Panc1 (cell line): Measurements from ENCODE around the gene PPP3CB. TPM values are rescaled to one million over a fixed set of nuclear protein-coding genes. Genes with fewer than 3 reads are reported as not detected.

Source experiments
- ATAC-seq: fragments of 200-7000 bp; cut with Tn5 transposase; 2 replicates; pipeline ENCODE4 v1.9.1; 2020; ENCODE audit warnings: mild to moderate bottlenecking, moderate library complexity
- BruUV-seq: library from RNA; stranded (reverse); fragments of 400-500 nt; replicated peaks from 2 replicates; lab custom pipeline; 2021; lab: Mats Ljungman, UMichigan
- CTCF ChIA-PET: fragments of 300-600 bp; sonication (Branson Sonifier 250); formaldehyde crosslinking; loops from one replicate; lab custom pipeline; 2022; ENCODE audit warnings: antibody characterized with exemption; lab: Charles Lee
- POLR2A ChIA-PET: fragments of 300-600 bp; sonication (Branson Sonifier 250); formaldehyde crosslinking; loops from one replicate; lab custom pipeline; 2022; ENCODE audit warnings: antibody characterized with exemption; lab: Charles Lee
- DNase-seq: peaks from one replicate; pipeline ENCODE4 v3.0.0-alpha.2; 2010; ENCODE audit warnings: low read depth, low spot score
- H3K27ac ChIP-seq: 2 replicates; pipeline ENCODE4 v1.5.1; 2011; ENCODE audit warnings: mild to moderate bottlenecking, low read length, inconsistent platforms
- H3K27me3 ChIP-seq: fragments of 200-500 bp; sonication (Bioruptor generic); 2 replicates; pipeline ENCODE4 v1.6.0; 2014; ENCODE audit warnings: low read length, inconsistent platforms; ENCODE audit not compliant: control insufficient read depth, insufficient read depth
- H3K36me3 ChIP-seq: fragments of 200-500 bp; sonication (Bioruptor generic); 2 replicates; pipeline ENCODE4 v1.5.1; 2014; ENCODE audit warnings: inconsistent platforms, mild to moderate bottlenecking, low read length, moderate library complexity; ENCODE audit not compliant: control insufficient read depth, insufficient read depth
- H3K4me1 ChIP-seq: 2 replicates; pipeline ENCODE4 v1.5.1; 2011; ENCODE audit warnings: inconsistent platforms, mild to moderate bottlenecking, low read length, moderate library complexity; ENCODE audit not compliant: control insufficient read depth, insufficient read depth
- H3K4me3 ChIP-seq, 2 experiments: 2 replicates each; pipeline ENCODE4 v1.5.1; 2011 to 2012; ENCODE audit warnings: low read depth in 2 of 2, low read length in 2 of 2, mild to moderate bottlenecking in 2 of 2, inconsistent platforms in 1 of 2, moderate library complexity in 1 of 2
- H3K9me3 ChIP-seq: fragments of 200-500 bp; sonication (Bioruptor generic); 2 replicates; pipeline ENCODE4 v1.5.1; 2014; ENCODE audit warnings: low read depth, mild to moderate bottlenecking, inconsistent platforms, low read length, moderate library complexity; ENCODE audit not compliant: control insufficient read depth, insufficient read depth
- CTCF ChIP-seq: fragments of 450-650 bp; IDR thresholded peaks from 2 replicates; pipeline ENCODE4 v1.5.1; 2017; ENCODE audit warnings: mild to moderate bottlenecking
- POLR2AphosphoS5 ChIP-seq: IDR thresholded peaks from 2 replicates; pipeline ENCODE4 v1.6.1; 2012; ENCODE audit warnings: mild to moderate bottlenecking, low read depth, low read length, moderate library complexity
- REST ChIP-seq, 2 experiments: IDR thresholded peaks; 2 replicates each; pipeline ENCODE4 v1.6.1; 2011 to 2012; ENCODE audit warnings: low read depth in 2 of 2, control low read depth in 1 of 2, low read length in 1 of 2, mild to moderate bottlenecking in 1 of 2, moderate library complexity in 1 of 2; ENCODE audit not compliant: insufficient read depth in 1 of 2
- SIN3A ChIP-seq: IDR thresholded peaks from 2 replicates; pipeline ENCODE4 v1.6.1; 2012; ENCODE audit warnings: low read depth, mild to moderate bottlenecking, low read length, moderate library complexity, borderline replicate concordance; ENCODE audit not compliant: insufficient read depth
- TCF7L2 ChIP-seq: IDR thresholded peaks from 2 replicates; pipeline ENCODE4 v1.6.1; 2011; ENCODE audit warnings: mild to moderate bottlenecking, low read depth, low read length, inconsistent platforms
- in situ Hi-C: cut with HindIII; loops from 2 replicates; pipeline ENCODE4 v1.10.0; 2016; ENCODE audit warnings: low sequenced_read_pairs, low pct_unique_long_range_greater_than_20kb
- intact Hi-C: fragments of 100-400 bp; cut with micrococcal nuclease; formaldehyde crosslinking; loops from one replicate; pipeline ENCODE4 v1.10.0; 2022; ENCODE audit not compliant: unreplicated experiment
- total RNA-seq: library from RNA; stranded (reverse); gene quantifications from one replicate; pipeline ENCODE4 v1.2.1, GENCODE V29; 2021; ENCODE audit not compliant: unreplicated experiment

PPP3CB gene
- total RNA-seq, 1 experiment from 2014 or later: 34.8 TPM

GRCh38 chr10:73537709-73538108 is 41.9 kb upstream of the PPP3CB start:
- intact Hi-C loops (no loop called here), in situ Hi-C loops (no loop called here)
- ATAC-seq (no peak), DNase-seq (no peak)
- no TSS peak for BruUV-seq
- TF ChIP-seq TCF7L2: no peak
- TF ChIP-seq REST (IDR thresholded peaks at IDR 0.05; ENCODE audit: insufficient read depth in 1 of 2, low read depth in 2 of 2, low read length in 1 of 2): no peak
- TF ChIP-seq CTCF: no peak
- no peak for TF ChIP-seq POLR2AphosphoS5
- no peak for TF ChIP-seq SIN3A
- ChIA-PET POLR2A (no interaction called here), CTCF (no interaction called here)
- Histone ChIP-seq H3K27me3 (no peaks in the 10 kb centered on the region), H3K27ac (no peak overlapping the region), H3K4me3 (no peak overlapping the region), H3K4me1 (no peaks in the 10 kb centered on the region), H3K36me3 (no peaks in the 10 kb centered on the region), H3K9me3 (no peaks in the 10 kb centered on the region)

GRCh38 chr10:73537288-73537687 is 41.5 kb upstream of the PPP3CB start:
- no peak for DNase-seq
- no peak overlapping the region for H3K4me3 ChIP-seq
- no peak overlapping the region for H3K27ac ChIP-seq
- H3K27me3 ChIP-seq: no peaks in the 10 kb centered on the region
- H3K9me3 ChIP-seq: no peaks in the 10 kb centered on the region
- BruUV-seq: no TSS peak
- TF ChIP-seq CTCF (no peak), TCF7L2 (no peak), REST (IDR thresholded peaks at IDR 0.05; ENCODE audit: insufficient read depth in 1 of 2, low read depth in 2 of 2, low read length in 1 of 2) (no peak), SIN3A (no peak), POLR2AphosphoS5 (no peak)
- in situ Hi-C loops: no loop called here
- intact Hi-C loops: no loop called here
- no peaks in the 10 kb centered on the region for H3K36me3 ChIP-seq
- H3K4me1 ChIP-seq: no peaks in the 10 kb centered on the region
- no peak for ATAC-seq
- CTCF ChIA-PET: no interaction called here
- POLR2A ChIA-PET: no interaction called here
